Naive B cell (primary cell): ENCODE results near the gene FASN. TPM values are rescaled to one million over a fixed set of nuclear protein-coding genes. Genes with fewer than 3 reads are reported as not detected.
"Not testable (repeated sequence)": the region's sequence is repeated elsewhere in the genome, so short reads cannot be mapped to it uniquely, and the experiment has no call there.

Experiments
- ATAC-seq, 2 donors: fragments of 150-1000 bp; cut with Tn5 transposase; 2 replicates each; pipeline ENCODE4 v1.10.0; 2021; ENCODE audit warnings: low read depth in 2 of 2, mild to moderate bottlenecking in 2 of 2, moderate library complexity in 2 of 2
- DNase-seq: peaks from one replicate; pipeline ENCODE4 v3.0.0; 2022
- H3K27ac Mint-ChIP-seq, 6 donors: one replicate each; pipeline ENCODE4 v1.8.0; 2020 to 2022; ENCODE audit warnings: mild to moderate bottlenecking in 6 of 6, mixed read lengths in 6 of 6, moderate library complexity in 5 of 6, inconsistent platforms in 2 of 6
- H3K27me3 Mint-ChIP-seq, 3 donors: one replicate each; pipeline ENCODE4 v1.8.0; 2021 to 2022; ENCODE audit warnings: mixed read lengths in 3 of 3, mild to moderate bottlenecking in 1 of 3
- H3K36me3 Mint-ChIP-seq, 2 donors: one replicate each; pipeline ENCODE4 v1.8.0; 2020 to 2022; ENCODE audit warnings: mixed read lengths in 2 of 2, inconsistent platforms in 1 of 2, mild to moderate bottlenecking in 1 of 2
- H3K4me1 Mint-ChIP-seq, 3 donors: one replicate each; pipeline ENCODE4 v1.8.0; 2020 to 2022; ENCODE audit warnings: mixed read lengths in 3 of 3, inconsistent platforms in 1 of 3, mild to moderate bottlenecking in 1 of 3, moderate library complexity in 1 of 3
- H3K4me3 Mint-ChIP-seq, 8 donors: one replicate each; pipeline ENCODE4 v1.8.0; 2020 to 2022; ENCODE audit warnings: mild to moderate bottlenecking in 8 of 8, mixed read lengths in 8 of 8, moderate library complexity in 8 of 8, inconsistent platforms in 2 of 8
- H3K9me3 Mint-ChIP-seq, 7 donors: one replicate each; pipeline ENCODE4 v1.8.0; 2020 to 2022; ENCODE audit warnings: mixed read lengths in 7 of 7, mild to moderate bottlenecking in 5 of 7, inconsistent platforms in 2 of 7, moderate library complexity in 1 of 7
- polyA plus RNA-seq, 6 donors: library from polyadenylated mRNA; unstranded; fragments of 300-500 nt; fragmentation: Illumina TruSeq; gene quantifications; one replicate each; pipeline ENCODE4 v1.2.3, GENCODE V29; 2021; ENCODE audit warnings: low read depth in 6 of 6

The FASN gene
- under 1 TPM in 5 of 6 donors, not detected in 1; 0.05 to 0.75 (median 0.50) TPM for polyA plus RNA-seq

DNA sequence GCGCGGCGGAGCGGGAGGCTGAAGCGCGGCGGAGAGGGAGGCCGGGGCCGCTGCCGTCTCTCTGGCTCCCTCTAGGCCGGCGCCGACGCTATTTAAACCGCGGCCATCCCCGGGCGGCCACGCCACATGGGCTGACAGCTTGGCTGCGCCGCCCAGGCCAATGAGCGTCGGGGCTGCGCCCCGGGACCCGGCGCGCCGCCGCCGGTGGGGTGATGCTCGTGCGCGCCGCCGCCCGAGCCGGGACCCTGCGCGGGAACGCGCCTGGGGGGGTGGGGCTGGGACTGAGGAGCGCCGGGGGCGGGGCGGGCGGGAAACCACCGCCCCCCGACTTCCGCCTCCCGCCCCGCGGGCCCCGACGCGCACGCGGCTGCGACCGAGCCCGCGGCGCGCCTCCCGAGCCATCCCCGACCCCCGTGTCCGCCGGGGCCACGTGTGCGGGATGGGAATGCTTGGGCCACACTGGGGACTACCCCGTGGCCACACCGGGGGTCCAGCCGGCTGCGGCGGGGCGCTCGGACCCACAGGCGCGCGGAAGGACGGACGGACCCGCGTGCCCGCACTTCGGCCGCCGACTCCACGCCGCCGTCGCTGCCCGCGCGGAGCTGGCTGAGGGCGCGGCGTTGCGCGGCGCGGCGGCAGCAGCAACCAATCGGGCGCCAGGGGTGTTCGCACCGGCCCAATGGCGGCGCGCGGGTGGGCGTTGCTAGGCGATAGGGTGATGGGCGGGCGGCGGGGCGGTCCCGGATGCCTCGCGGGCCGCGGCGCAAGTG, at the start of gene FASN:
TSS of gene FASN (minus strand) at position 68 of the 770 bp plus-strand sequence. CDS start 1,791 bp downstream, outside the sequence.
- DNase-seq (peak; percentile 93), ATAC-seq (peak; percentile 81 to 82)
- Mint-ChIP-seq H3K27me3 (no peaks in the 10 kb centered on the region), H3K9me3 (no peaks in the 10 kb centered on the region), H3K4me3 (peak within 1 kb of the TSS; percentile 63 to 85 (median 76)), H3K4me1 (peaks cover 0 to 8% (median 7%) of the 10 kb centered on the region in 3 donors), H3K27ac (peak within 1 kb of the TSS in 2 of 6 donors; percentile 87 to 88), H3K36me3 (no peaks in the 10 kb centered on the region)

DNA sequence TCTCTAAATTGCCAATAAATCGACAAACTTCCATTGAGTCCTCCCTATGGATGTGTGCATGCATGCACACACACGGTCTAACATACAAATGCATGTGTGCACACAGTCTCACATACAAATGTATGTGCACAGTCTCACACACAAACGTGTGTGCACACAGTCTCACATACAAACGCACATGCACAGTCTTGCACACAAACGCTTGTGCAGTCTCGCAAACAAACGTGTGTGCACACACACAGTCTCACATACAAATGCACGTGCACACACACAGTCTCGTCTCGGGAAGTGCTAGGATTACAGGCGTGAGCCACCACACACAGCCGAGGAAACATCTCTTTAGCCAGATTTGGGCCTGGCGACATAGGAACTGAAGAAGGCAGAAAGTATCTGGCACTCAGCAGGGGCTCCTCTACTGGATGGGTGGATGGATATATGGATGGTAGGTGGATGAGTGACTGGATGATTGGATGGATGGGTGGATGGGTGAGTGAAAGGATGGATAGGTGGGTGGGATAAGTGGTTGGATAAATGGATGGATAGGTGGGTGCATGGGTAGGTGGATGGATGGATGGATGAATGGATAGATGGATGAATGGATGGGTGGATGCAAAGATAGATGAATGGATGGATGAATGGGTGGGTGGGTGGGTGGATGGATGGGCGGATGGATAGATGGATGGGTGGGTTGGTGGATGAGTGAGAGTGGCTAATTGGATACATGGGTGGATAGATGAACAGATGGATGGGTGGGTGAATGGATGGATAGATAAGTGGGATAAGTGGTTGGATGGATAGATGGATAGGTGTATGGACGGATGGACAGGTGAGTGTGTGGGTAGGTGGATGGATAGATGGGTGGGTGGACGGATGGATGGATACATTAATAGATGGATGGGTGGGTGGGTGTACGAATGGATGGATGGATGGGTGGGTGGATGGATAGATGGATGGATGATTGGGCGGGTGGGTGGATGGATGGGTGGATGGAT, 48.9 kb upstream of the FASN start:
- Mint-ChIP-seq H3K36me3 (peaks cover 0 to 10% of the 10 kb centered on the region in 2 donors), H3K4me3 (no peak overlapping the region), H3K9me3 (no peaks in the 10 kb centered on the region), H3K27ac (no peak overlapping the region), H3K4me1 (peaks cover 0 to 5% (median 0%) of the 10 kb centered on the region in 3 donors), H3K27me3 (no peaks in the 10 kb centered on the region)
- ATAC-seq: no peak
- no peak for DNase-seq

DNA sequence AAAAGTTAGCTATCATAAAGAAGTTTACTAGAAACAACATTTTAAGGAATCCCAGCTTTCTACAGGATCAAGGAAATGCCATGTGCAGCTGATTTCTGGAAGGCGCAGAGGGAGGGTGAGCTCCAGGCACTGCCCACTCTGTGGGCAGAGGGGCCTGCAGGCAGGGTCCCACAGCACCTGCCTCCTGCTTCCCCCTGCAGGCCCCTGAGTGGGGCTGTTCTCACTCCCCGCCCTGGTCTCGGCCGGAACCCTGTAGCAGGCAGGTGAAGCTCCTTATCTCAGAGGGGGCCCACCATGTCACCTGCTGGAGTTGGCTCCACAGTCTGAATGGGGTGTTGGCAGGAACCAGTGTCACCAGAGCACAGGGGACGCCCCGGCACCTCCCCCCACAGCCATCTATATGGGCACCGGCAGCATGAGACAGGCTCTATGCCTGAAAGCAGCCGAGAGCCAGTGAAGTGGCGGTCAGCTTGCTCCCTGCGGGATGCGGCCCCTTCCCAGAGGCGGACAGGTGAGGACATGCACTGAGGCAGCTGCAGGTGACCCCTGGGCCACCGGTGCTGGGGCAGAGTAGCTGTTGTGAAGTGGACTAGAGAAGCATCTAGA, 47.6 kb upstream of the FASN start:
- H3K4me3 Mint-ChIP-seq: no peak overlapping the region
- no peak overlapping the region for H3K27ac Mint-ChIP-seq
- no peaks in the 10 kb centered on the region for H3K27me3 Mint-ChIP-seq
- ATAC-seq: no peak
- no peaks in the 10 kb centered on the region for H3K9me3 Mint-ChIP-seq
- DNase-seq: no peak
- H3K36me3 Mint-ChIP-seq: peaks cover 0 to 10% of the 10 kb centered on the region in 2 donors
- peaks cover 0 to 5% (median 0%) of the 10 kb centered on the region in 3 donors for H3K4me1 Mint-ChIP-seq

DNA sequence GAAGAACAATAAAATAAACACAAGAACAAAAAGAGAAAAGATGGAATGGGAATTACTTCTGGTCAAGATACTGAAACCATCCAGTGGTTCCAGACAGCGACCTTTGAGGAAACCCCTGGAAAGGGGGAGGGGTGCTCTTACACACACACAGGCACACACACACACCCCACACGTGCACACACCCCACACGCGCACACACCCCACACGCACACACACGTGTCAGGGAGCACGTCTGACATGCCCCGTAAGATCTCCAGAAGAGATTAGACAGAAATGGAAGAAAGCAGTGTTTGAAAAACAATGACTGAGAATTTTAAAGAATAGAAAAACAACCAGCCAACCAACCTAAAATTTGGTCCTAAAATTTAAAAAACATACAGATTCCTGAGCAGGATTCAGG, 45.3 kb upstream of the FASN start:
- no peak overlapping the region for H3K4me3 Mint-ChIP-seq

DNA sequence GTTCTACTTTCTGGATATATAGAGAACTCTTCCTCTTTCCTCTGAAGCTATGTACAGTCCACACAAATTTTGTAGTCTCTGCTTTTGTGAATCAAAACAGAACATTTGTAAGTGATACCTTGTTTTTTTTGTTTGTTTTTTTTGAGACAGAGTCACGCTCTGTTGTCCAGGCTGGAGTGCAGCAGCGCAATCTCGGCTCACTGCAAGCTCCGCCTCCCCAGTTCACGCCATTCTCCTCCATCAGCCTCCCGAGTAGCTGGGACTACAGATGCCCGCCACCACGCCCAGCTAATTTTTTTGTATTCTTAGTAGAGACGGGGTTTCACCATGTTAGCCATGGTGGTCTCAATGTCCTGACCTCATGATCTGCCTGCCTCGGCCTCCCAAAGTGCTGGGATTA, 41.9 kb upstream of the FASN start:
- not testable (repeated sequence) for H3K36me3 Mint-ChIP-seq, H3K9me3 Mint-ChIP-seq, ATAC-seq, H3K4me1 Mint-ChIP-seq, H3K27ac Mint-ChIP-seq, H3K27me3 Mint-ChIP-seq, H3K4me3 Mint-ChIP-seq, DNase-seq

More for the DNA sequence above, 45.3 kb upstream of the FASN start:
- Mint-ChIP-seq H3K27me3 (no peaks in the 10 kb centered on the region), H3K4me1 (peaks cover 0 to 5% (median 0%) of the 10 kb centered on the region in 3 donors), H3K9me3 (no peaks in the 10 kb centered on the region), H3K27ac (peak overlapping the region in 1 of 6 donors; percentile 42), H3K36me3 (peaks cover 0 to 10% of the 10 kb centered on the region in 2 donors)
- DNase-seq (no peak), ATAC-seq (no peak)

DNA sequence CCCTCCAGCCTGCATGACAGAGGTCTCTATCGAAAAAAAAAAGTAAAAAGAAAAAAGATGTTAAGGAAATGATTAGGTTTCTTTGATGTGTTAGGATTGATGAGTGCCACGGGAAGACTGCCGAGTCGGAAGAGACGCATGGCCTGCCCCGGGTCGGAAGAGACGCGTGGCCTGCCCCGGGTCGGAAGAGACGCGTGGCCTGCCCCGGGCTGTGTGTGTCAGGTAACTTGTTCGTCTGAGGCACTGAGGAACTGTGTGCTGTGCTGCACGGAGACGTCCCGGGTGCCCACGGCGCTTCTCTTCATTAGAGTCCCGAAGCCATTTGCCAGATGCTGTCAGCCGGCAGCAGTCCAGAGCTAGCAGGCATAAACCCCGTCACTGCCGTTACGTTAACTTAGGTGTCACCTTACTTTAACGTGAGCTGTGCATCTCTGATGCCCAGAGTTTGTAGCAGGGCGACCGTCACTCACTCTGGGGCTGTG, 40.5 kb upstream of the FASN start:
- peaks cover 0 to 3% (median 0%) of the 10 kb centered on the region in 3 donors for H3K4me1 Mint-ChIP-seq
- no peaks in the 10 kb centered on the region for H3K36me3 Mint-ChIP-seq
- ATAC-seq (no peak), DNase-seq (no peak)
- no peaks in the 10 kb centered on the region for H3K27me3 Mint-ChIP-seq
- no peaks in the 10 kb centered on the region for H3K9me3 Mint-ChIP-seq
- H3K4me3 Mint-ChIP-seq: no peak overlapping the region
- peak overlapping the region in 1 of 6 donors; percentile 71 for H3K27ac Mint-ChIP-seq

DNA sequence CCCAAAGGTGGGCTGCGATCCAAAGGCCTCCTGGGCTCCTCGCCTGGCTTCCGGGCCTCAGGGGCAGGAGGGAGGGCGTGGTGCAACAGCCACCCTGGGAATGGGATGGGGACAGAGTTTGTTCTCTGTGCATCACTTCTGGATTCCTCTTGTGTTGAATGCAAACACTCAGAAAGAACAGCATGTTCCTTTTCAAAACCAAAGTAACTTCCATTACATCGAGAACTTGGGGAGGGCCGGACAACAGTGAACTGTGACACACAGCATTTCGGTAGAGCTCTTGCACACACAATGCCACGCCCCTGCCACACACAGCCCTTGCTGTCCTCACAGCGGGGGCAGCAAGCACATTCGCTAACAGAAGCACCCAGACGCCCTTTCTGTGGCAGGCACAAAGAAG, 36.1 kb upstream of the FASN start:
- DNase-seq (no peak), ATAC-seq (no peak)
- no peak overlapping the region for H3K27ac Mint-ChIP-seq
- peaks cover 0 to 3% (median 0%) of the 10 kb centered on the region in 3 donors for H3K4me1 Mint-ChIP-seq
- H3K9me3 Mint-ChIP-seq: no peaks in the 10 kb centered on the region
- no peaks in the 10 kb centered on the region for H3K36me3 Mint-ChIP-seq
- no peak overlapping the region for H3K4me3 Mint-ChIP-seq
- no peaks in the 10 kb centered on the region for H3K27me3 Mint-ChIP-seq

DNA sequence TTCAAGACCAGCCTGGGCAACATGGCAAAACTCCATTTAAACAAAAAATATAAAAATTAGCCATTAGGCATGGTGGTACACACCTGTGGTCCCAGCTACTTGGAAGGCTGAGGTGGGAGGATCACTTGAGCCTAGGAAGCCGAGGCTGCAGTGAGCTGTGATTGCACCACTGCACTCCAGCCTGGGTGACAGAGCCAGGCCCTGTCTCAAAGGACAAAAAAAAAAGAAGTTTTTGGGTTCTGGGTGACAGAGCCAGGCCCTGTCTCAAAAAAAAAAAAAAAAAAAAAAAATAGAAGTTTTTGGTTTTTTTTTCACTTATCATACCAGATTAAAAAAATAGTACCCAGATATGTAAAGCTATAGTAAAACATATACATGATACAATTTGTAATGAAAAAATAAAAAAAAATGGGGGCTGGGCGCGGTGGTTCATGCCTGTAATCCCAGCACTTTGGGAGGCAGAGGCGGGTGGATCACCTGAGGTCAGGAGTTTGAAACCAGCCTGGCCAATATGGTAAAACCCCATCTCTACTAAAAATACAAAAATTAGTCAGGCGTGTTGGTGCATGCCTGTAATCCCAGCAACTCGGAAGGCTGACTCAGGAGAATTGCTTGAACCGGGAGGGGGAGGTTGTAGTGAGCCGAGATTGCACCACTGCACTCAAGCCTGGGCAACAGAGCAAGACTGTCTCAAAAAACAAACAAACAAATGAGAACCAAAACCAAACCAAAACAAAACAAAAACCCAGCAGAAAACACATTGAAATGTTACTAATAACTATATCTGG, 35.3 kb upstream of the FASN start:
- not testable (repeated sequence) for H3K9me3 Mint-ChIP-seq, H3K4me3 Mint-ChIP-seq, H3K4me1 Mint-ChIP-seq, H3K27ac Mint-ChIP-seq, H3K27me3 Mint-ChIP-seq, H3K36me3 Mint-ChIP-seq, ATAC-seq, DNase-seq

DNA sequence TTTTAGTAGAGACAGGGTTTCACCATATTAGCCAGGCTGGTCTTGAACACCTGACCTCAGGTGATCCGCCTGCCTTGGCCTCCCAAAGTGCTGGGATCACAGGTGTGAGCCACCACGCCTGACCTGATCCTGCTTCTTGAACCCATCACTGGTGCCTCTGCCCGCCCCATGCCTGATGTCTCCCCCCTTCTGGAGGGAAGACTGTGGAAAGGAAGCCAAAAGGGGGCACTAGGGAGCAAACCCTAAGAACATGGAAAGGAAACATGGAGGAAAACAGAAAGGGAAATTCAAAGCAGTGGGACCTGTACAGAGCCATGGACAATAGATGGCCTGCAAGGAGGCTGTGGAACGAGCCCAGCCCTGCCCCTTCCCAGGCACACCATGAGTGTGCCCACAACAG, 31.1 kb upstream of the FASN start:
- no peaks in the 10 kb centered on the region for H3K36me3 Mint-ChIP-seq
- H3K9me3 Mint-ChIP-seq: no peaks in the 10 kb centered on the region
- no peak overlapping the region for H3K27ac Mint-ChIP-seq
- H3K4me3 Mint-ChIP-seq: no peak overlapping the region
- no peaks in the 10 kb centered on the region for H3K27me3 Mint-ChIP-seq
- ATAC-seq: no peak
- H3K4me1 Mint-ChIP-seq: peaks cover 0 to 2% (median 0%) of the 10 kb centered on the region in 3 donors
- DNase-seq: no peak

DNA sequence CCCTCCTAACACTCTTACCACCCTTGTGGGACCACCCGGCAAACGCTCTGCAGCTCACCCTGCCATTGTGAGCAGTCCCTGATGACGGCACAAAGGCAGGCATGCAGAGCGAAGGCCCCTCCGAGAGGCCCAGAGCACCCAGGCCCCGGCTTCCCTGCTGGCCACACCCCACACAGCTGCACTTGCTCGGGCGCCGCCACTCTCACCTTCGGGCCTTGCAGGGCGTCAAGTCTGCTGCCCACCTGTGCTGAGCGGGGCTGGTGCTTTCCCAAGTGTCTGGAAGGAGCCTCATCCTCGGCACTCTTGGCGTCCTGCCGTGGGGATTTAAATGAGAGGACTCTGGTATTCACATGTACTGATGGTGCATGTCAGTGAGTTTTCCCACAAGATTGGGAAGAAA, 30.3 kb upstream of the FASN start:
- Mint-ChIP-seq H3K4me3 (no peak overlapping the region), H3K27me3 (no peaks in the 10 kb centered on the region), H3K9me3 (no peaks in the 10 kb centered on the region), H3K4me1 (no peaks in the 10 kb centered on the region), H3K27ac (no peak overlapping the region), H3K36me3 (no peaks in the 10 kb centered on the region)
- DNase-seq (no peak), ATAC-seq (no peak)

DNA sequence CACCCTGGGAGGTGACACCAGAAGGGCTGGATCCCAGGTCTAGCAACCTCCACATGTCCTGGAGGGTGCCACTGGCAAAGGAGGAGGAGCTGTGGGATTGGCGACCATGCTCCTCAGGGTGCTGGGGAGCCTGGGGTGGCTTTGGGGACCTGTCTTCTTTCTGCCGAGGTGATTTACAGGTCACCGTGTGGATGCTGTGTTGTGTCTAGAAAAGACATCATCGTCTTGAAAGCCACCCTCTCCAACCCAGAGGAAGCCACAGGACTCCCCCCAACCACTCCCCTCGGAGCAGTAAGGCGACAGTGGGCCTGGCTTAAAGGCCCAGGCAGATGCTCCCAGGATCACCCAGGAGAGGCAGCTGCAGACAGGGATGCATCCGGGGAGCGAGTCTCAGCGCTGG, 29.7 kb upstream of the FASN start:
- ATAC-seq: no peak

DNA sequence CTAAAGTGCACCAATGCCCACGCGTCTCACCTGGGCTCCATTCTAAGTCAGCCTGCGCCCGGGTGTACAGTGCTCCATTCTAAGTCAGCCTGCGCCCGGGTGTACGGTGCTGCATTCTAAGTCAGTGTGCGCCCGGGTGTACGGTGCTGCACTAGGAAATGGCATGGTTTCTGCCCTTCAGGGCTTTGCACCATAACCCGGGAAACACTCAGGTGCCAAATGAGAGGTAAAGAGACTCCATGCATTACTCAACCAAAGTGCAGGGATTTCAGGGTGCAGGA, 29.2 kb upstream of the FASN start:
- Mint-ChIP-seq H3K9me3 (no peaks in the 10 kb centered on the region), H3K4me1 (no peaks in the 10 kb centered on the region), H3K27me3 (no peaks in the 10 kb centered on the region), H3K27ac (peak overlapping the region in 1 of 6 donors; percentile 63), H3K4me3 (no peak overlapping the region), H3K36me3 (no peaks in the 10 kb centered on the region)
- ATAC-seq: no peak
- DNase-seq: no peak

More for the DNA sequence above, 29.7 kb upstream of the FASN start:
- no peak for DNase-seq
- Mint-ChIP-seq H3K9me3 (no peaks in the 10 kb centered on the region), H3K27me3 (no peaks in the 10 kb centered on the region), H3K27ac (no peak overlapping the region), H3K36me3 (no peaks in the 10 kb centered on the region), H3K4me3 (no peak overlapping the region), H3K4me1 (no peaks in the 10 kb centered on the region)
